ENCODE data around the gene ADAM8. TPM values are rescaled to one million over a fixed set of nuclear protein-coding genes. Genes with fewer than 3 reads are reported as not detected.

The ADAM8 gene
- total and polyA plus RNA-seq, 2 donors (not counting 1 experiment from before 2014, with no cell fraction given): 0.23 to 2.0 TPM

- H3K4me3 ChIP-seq (replicated peaks in 1 of 4; ENCODE audit: control extremely low read depth in 1 of 4, insufficient read depth in 1 of 4, low read depth in 3 of 4, low read length in 4 of 4): no peak overlapping the region
- H3K36me3 ChIP-seq (ENCODE audit: control insufficient read depth, insufficient read depth, low read length): no peaks in the 10 kb centered on the region
- H2AFZ ChIP-seq (ENCODE audit: low read length): no peak overlapping the region
- no peaks in the 10 kb centered on the region for H3K9me3 ChIP-seq (ENCODE audit: control insufficient read depth, insufficient read depth, low read depth, low read length)
- H3K4me2 ChIP-seq (ENCODE audit: extremely low read depth, insufficient read depth, low read length): no peak overlapping the region
- H4K20me1 ChIP-seq (ENCODE audit: control insufficient read depth, extremely low read depth, insufficient read depth, low read length): no peaks in the 10 kb centered on the region
- no peak overlapping the region for H3K27ac ChIP-seq (ENCODE audit: insufficient read depth, low read length)
- H3K9ac ChIP-seq (ENCODE audit: insufficient read depth, low read length): no peak overlapping the region
- no peaks in the 10 kb centered on the region for H3K79me2 ChIP-seq (ENCODE audit: control insufficient read depth, insufficient read depth, low read length)
- H3K27me3 ChIP-seq (ENCODE audit: control insufficient read depth, insufficient read depth, low read length): no peaks in the 10 kb centered on the region
- TF ChIP-seq EZH2 (IDR thresholded peaks at IDR 0.05; ENCODE audit: low read length, missing control alignments): no peak
- TF ChIP-seq CTCF (conservative IDR thresholded peaks at IDR 0.05 in 1 of 2, IDR thresholded peaks at IDR 0.05 in 1 of 2; ENCODE audit: low read depth in 1 of 2, low read length in 2 of 2): no peak
- DNase-seq (ENCODE audit: low read depth in 2 of 2): no peak
- H3K4me1 ChIP-seq (ENCODE audit: control insufficient read depth, extremely low read depth, insufficient read depth, low read length): no peaks in the 10 kb centered on the region
Observed at GRCh38 chr10:133245439-133246235, 31.0 kb downstream of the ADAM8 start.

- TF ChIP-seq EZH2 (IDR thresholded peaks at IDR 0.05; ENCODE audit: low read length, missing control alignments) (no peak), CTCF (conservative IDR thresholded peaks at IDR 0.05 in 1 of 2, IDR thresholded peaks at IDR 0.05 in 1 of 2; ENCODE audit: low read depth in 1 of 2, low read length in 2 of 2) (no peak)
- no peaks in the 10 kb centered on the region for H3K9me3 ChIP-seq (ENCODE audit: control insufficient read depth, insufficient read depth, low read depth, low read length)
- H3K27ac ChIP-seq (ENCODE audit: insufficient read depth, low read length): no peak overlapping the region
- H2AFZ ChIP-seq (ENCODE audit: low read length): no peak overlapping the region
- H3K27me3 ChIP-seq (ENCODE audit: control insufficient read depth, insufficient read depth, low read length): peaks cover 12% of the 10 kb centered on the region
- no peaks in the 10 kb centered on the region for H3K79me2 ChIP-seq (ENCODE audit: control insufficient read depth, insufficient read depth, low read length)
- no peak overlapping the region for H3K9ac ChIP-seq (ENCODE audit: insufficient read depth, low read length)
- DNase-seq (ENCODE audit: low read depth in 2 of 2): no peak
- no peaks in the 10 kb centered on the region for H3K4me1 ChIP-seq (ENCODE audit: control insufficient read depth, extremely low read depth, insufficient read depth, low read length)
- no peaks in the 10 kb centered on the region for H3K36me3 ChIP-seq (ENCODE audit: control insufficient read depth, insufficient read depth, low read length)
- no peaks in the 10 kb centered on the region for H4K20me1 ChIP-seq (ENCODE audit: control insufficient read depth, extremely low read depth, insufficient read depth, low read length)
- no peak overlapping the region for H3K4me2 ChIP-seq (ENCODE audit: extremely low read depth, insufficient read depth, low read length)
- no peak overlapping the region for H3K4me3 ChIP-seq (replicated peaks in 1 of 4; ENCODE audit: control extremely low read depth in 1 of 4, insufficient read depth in 1 of 4, low read depth in 3 of 4, low read length in 4 of 4)
Observed at GRCh38 chr10:133243593-133243992, 33.1 kb downstream of the ADAM8 start.

GRCh38 chr10:133242611-133243356 lies 33.9 kb downstream of the ADAM8 start:
- Histone ChIP-seq H2AFZ (ENCODE audit: low read length) (no peak overlapping the region), H3K27ac (ENCODE audit: insufficient read depth, low read length) (no peak overlapping the region), H3K9ac (ENCODE audit: insufficient read depth, low read length) (no peak overlapping the region), H4K20me1 (ENCODE audit: control insufficient read depth, extremely low read depth, insufficient read depth, low read length) (no peaks in the 10 kb centered on the region), H3K9me3 (ENCODE audit: control insufficient read depth, insufficient read depth, low read depth, low read length) (no peaks in the 10 kb centered on the region), H3K4me1 (ENCODE audit: control insufficient read depth, extremely low read depth, insufficient read depth, low read length) (no peaks in the 10 kb centered on the region), H3K27me3 (ENCODE audit: control insufficient read depth, insufficient read depth, low read length) (peaks cover 18% of the 10 kb centered on the region), H3K36me3 (ENCODE audit: control insufficient read depth, insufficient read depth, low read length) (no peaks in the 10 kb centered on the region), H3K4me2 (ENCODE audit: extremely low read depth, insufficient read depth, low read length) (no peak overlapping the region), H3K79me2 (ENCODE audit: control insufficient read depth, insufficient read depth, low read length) (no peaks in the 10 kb centered on the region), H3K4me3 (replicated peaks in 1 of 4; ENCODE audit: control extremely low read depth in 1 of 4, insufficient read depth in 1 of 4, low read depth in 3 of 4, low read length in 4 of 4) (no peak overlapping the region)
- TF ChIP-seq CTCF (conservative IDR thresholded peaks at IDR 0.05 in 1 of 2, IDR thresholded peaks at IDR 0.05 in 1 of 2; ENCODE audit: low read depth in 1 of 2, low read length in 2 of 2) (no peak), EZH2 (IDR thresholded peaks at IDR 0.05; ENCODE audit: low read length, missing control alignments) (no peak)
- peak in 1 of 2 donors; percentile 31 for DNase-seq (ENCODE audit: low read depth in 2 of 2)
